GM19455 (cell line): ENCODE results near the gene LDLRAD4.

ENCODE experiments used
- ATAC-seq: cut with Tn5 transposase; IDR thresholded peaks from one replicate; pipeline ENCODE4 v1.9.1; 2021; ENCODE audit not compliant: unreplicated experiment

LDLRAD4 gene

GRCh38 chr18:13280070-13280795, 61.7 kb downstream of the LDLRAD4 start:
- ATAC-seq = no peak

GRCh38 chr18:13281406-13281805, 62.8 kb downstream of the LDLRAD4 start:
- ATAC-seq = no peak

GRCh38 chr18:13283746-13284145, 65.2 kb downstream of the LDLRAD4 start:
- no peak for ATAC-seq

GRCh38 chr18:13284330-13285027, 65.9 kb downstream of the LDLRAD4 start:
- ATAC-seq = no peak

- ATAC-seq = no peak
These were observed 67.3 kb downstream of the LDLRAD4 start for GRCh38 chr18:13285874-13286273.

GRCh38 chr18:13286456-13287125, 68.0 kb downstream of the LDLRAD4 start:
- no peak for ATAC-seq

GRCh38 chr18:13287372-13287771, 68.8 kb downstream of the LDLRAD4 start:
- no peak for ATAC-seq

GRCh38 chr18:13288509-13289133, 70.1 kb downstream of the LDLRAD4 start:
- ATAC-seq = no peak

GRCh38 chr18:13289481-13290205, 71.1 kb downstream of the LDLRAD4 start:
- no peak for ATAC-seq

- no peak for ATAC-seq
These were observed 72.3 kb downstream of the LDLRAD4 start for GRCh38 chr18:13290856-13291271.

- no peak for ATAC-seq
These were observed 72.7 kb downstream of the LDLRAD4 start for GRCh38 chr18:13291299-13291698.

GRCh38 chr18:13291745-13292447, 73.3 kb downstream of the LDLRAD4 start:
- ATAC-seq = no peak

- no peak for ATAC-seq
These were observed 74.2 kb downstream of the LDLRAD4 start for GRCh38 chr18:13292736-13293135.

- no peak for ATAC-seq
These were observed 75.7 kb downstream of the LDLRAD4 start for GRCh38 chr18:13294309-13294708.

- ATAC-seq = no peak
These were observed 77.3 kb downstream of the LDLRAD4 start for GRCh38 chr18:13295894-13296293.

- ATAC-seq = no peak
These were observed 78.5 kb downstream of the LDLRAD4 start for GRCh38 chr18:13296867-13297574.

GRCh38 chr18:13298262-13298661, 79.7 kb downstream of the LDLRAD4 start:
- ATAC-seq = no peak

GRCh38 chr18:13300029-13300428, 81.5 kb downstream of the LDLRAD4 start:
- no peak for ATAC-seq

- no peak for ATAC-seq
These were observed 82.2 kb downstream of the LDLRAD4 start for GRCh38 chr18:13300796-13301195.

- no peak for ATAC-seq
These were observed 83.5 kb downstream of the LDLRAD4 start for GRCh38 chr18:13302040-13302439.
